DOHH2 (cell line): Measurements from ENCODE around the gene LRRC55.

ENCODE experiments used
- H3F3A ChIP-seq: fragments of 200-600 bp; sonication (generic), shearing (Covaris generic); 2 replicates; pipeline ENCODE4 v1.6.0; 2016; ENCODE audit warnings: antibody characterized with exemption, mild to moderate bottlenecking; ENCODE audit not compliant: control insufficient read depth, insufficient read depth
- H3K27ac ChIP-seq: fragments of 200-600 bp; sonication (generic); 2 replicates; pipeline ENCODE4 v1.5.1; 2014; ENCODE audit warnings: low read depth, mild to moderate bottlenecking, low read length, moderate library complexity
- H3K27me3 ChIP-seq: fragments of 200-600 bp; sonication (generic); 2 replicates; pipeline ENCODE4 v1.6.1; 2014; ENCODE audit warnings: mild to moderate bottlenecking, low read length, mixed read lengths; ENCODE audit not compliant: control insufficient read depth
- H3K36me3 ChIP-seq: fragments of 200-600 bp; sonication (generic); 2 replicates; pipeline ENCODE4 v1.6.1; 2014; ENCODE audit warnings: mild to moderate bottlenecking, low read length, moderate library complexity, mixed read lengths; ENCODE audit not compliant: control insufficient read depth
- H3K4me1 ChIP-seq: fragments of 200-600 bp; sonication (generic); 2 replicates; pipeline ENCODE4 v1.6.1; 2014; ENCODE audit warnings: mild to moderate bottlenecking, low read length, mixed read lengths; ENCODE audit not compliant: control insufficient read depth
- H3K4me2 ChIP-seq: fragments of 200-600 bp; sonication (generic); 2 replicates; pipeline ENCODE4 v1.6.0; 2014; ENCODE audit warnings: mild to moderate bottlenecking, low read length, moderate library complexity
- H3K4me3 ChIP-seq: fragments of 200-600 bp; sonication (generic); 2 replicates; pipeline ENCODE4 v1.5.1; 2014; ENCODE audit warnings: mild to moderate bottlenecking, low read length, mixed read lengths
- H3K79me2 ChIP-seq: fragments of 200-600 bp; sonication (generic); 2 replicates; pipeline ENCODE4 v1.6.1; 2014; ENCODE audit warnings: mild to moderate bottlenecking, low read length, mixed read lengths; ENCODE audit not compliant: control insufficient read depth
- H3K9me2 ChIP-seq: fragments of 200-600 bp; sonication (generic); replicated peaks from 2 replicates; pipeline ENCODE4 v1.6.1; 2014; ENCODE audit warnings: mild to moderate bottlenecking, low read length, mixed read lengths; ENCODE audit not compliant: control insufficient read depth
- H3K9me3 ChIP-seq: fragments of 200-600 bp; sonication (generic); 2 replicates; pipeline ENCODE4 v1.6.1; 2014; ENCODE audit warnings: antibody characterized with exemption, low read length, mixed read lengths; ENCODE audit not compliant: control insufficient read depth, insufficient read depth
- H4K20me1 ChIP-seq: fragments of 200-600 bp; sonication (generic); 2 replicates; pipeline ENCODE4 v1.6.0; 2014; ENCODE audit warnings: low read depth, mild to moderate bottlenecking, antibody characterized with exemption, low read length, moderate library complexity; ENCODE audit not compliant: control insufficient read depth, insufficient read depth
- EZH2phosphoT487 ChIP-seq: fragments of 200-600 bp; sonication (generic); IDR thresholded peaks from 2 replicates; pipeline ENCODE4 v1.6.1; 2017; ENCODE audit warnings: borderline replicate concordance, mild to moderate bottlenecking, antibody characterized with exemption, low read length, moderate library complexity, mixed read lengths
- TF ChIP-seq, protein P1 (sequence below): fragments of 200-600 bp; sonication (generic); IDR thresholded peaks from one replicate; pipeline ENCODE4 v1.5.1; 2014; ENCODE audit warnings: antibody characterized with exemption, mild to moderate bottlenecking, low read depth, low read length; ENCODE audit not compliant: poor library complexity, severe bottlenecking

Gene LRRC55

DNA sequence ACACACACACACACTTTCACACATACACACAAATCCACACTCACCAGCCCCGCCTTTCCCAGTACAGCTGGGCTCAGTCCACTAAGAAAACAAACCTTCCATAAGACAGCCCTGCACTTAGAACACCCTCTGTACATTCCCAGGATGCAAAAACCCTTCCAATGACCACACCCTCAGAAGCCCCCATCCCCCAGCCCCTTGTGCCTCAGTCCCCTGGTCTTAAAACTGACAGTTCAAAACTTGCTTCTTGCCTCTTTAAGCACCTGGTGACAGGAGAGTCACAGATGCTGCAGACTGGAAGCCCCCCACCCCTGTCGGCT lies 32.3 kb downstream of the LRRC55 start:
- Histone ChIP-seq H3K9me3 (no peaks in the 10 kb centered on the region), H3K9me2 (no peaks in the 10 kb centered on the region), H3K27ac (no peak overlapping the region), H3K4me3 (no peak overlapping the region), H3F3A (no peaks in the 10 kb centered on the region), H3K4me2 (no peak overlapping the region), H3K36me3 (no peaks in the 10 kb centered on the region), H4K20me1 (no peaks in the 10 kb centered on the region), H3K4me1 (no peaks in the 10 kb centered on the region), H3K27me3 (no peaks in the 10 kb centered on the region), H3K79me2 (no peaks in the 10 kb centered on the region)
- TF ChIP-seq, protein P1, sequence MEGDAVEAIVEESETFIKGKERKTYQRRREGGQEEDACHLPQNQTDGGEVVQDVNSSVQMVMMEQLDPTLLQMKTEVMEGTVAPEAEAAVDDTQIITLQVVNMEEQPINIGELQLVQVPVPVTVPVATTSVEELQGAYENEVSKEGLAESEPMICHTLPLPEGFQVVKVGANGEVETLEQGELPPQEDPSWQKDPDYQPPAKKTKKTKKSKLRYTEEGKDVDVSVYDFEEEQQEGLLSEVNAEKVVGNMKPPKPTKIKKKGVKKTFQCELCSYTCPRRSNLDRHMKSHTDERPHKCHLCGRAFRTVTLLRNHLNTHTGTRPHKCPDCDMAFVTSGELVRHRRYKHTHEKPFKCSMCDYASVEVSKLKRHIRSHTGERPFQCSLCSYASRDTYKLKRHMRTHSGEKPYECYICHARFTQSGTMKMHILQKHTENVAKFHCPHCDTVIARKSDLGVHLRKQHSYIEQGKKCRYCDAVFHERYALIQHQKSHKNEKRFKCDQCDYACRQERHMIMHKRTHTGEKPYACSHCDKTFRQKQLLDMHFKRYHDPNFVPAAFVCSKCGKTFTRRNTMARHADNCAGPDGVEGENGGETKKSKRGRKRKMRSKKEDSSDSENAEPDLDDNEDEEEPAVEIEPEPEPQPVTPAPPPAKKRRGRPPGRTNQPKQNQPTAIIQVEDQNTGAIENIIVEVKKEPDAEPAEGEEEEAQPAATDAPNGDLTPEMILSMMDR = no peak
- TF ChIP-seq EZH2phosphoT487 = no peak

DNA sequence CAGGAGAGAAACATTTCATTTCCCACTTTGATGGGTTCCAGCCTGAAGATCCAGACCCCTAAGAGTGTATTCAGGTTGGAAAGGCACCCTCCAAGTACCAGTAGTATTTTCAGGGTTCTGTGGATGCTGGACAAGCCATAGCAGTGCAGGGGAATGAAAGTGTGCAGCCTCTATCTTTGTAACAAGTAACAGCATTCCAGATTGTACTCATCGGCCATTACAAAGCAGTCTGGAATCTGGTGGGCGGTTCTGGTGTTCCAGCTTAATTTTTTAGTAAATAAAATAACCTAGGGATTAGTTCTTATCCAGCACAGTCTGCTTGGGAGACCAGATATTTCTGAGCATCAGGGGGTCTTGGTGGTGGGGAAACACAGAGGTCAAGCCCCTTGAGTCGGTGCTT lies 32.7 kb downstream of the LRRC55 start:
- no peak overlapping the region for H3K4me2 ChIP-seq

DNA sequence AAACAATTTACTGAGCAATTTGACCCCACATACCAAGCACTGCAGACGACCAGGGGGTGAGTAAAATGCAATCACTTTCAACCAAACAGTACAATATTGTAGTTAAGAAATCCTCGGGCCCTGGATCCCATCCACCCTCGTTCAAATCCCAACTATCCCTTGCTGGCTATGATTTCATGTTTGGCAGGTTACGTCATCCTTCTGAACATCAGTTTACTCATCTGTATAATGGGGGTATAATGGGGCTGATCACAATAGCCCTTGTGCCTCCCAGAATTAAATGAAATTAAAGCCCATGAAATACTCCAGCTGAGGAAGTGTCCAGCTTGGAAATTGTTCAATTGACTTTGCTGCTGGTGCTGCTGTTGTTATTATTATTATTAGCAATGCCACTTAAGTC lies 34.7 kb downstream of the LRRC55 start:
- no peak overlapping the region for H3K27ac ChIP-seq
- no peaks in the 10 kb centered on the region for H3K9me3 ChIP-seq
- no peaks in the 10 kb centered on the region for H3K79me2 ChIP-seq
- no peaks in the 10 kb centered on the region for H3K27me3 ChIP-seq
- H3K9me2 ChIP-seq = no peaks in the 10 kb centered on the region
- H3K4me2 ChIP-seq = no peak overlapping the region
- no peaks in the 10 kb centered on the region for H3K4me1 ChIP-seq
- TF ChIP-seq, protein P1 = no peak
- no peak for TF ChIP-seq EZH2phosphoT487
- no peaks in the 10 kb centered on the region for H3K36me3 ChIP-seq
- no peaks in the 10 kb centered on the region for H4K20me1 ChIP-seq
- no peaks in the 10 kb centered on the region for H3F3A ChIP-seq
- H3K4me3 ChIP-seq = no peak overlapping the region

More for the DNA sequence above, 32.7 kb downstream of the LRRC55 start:
- TF ChIP-seq, protein P1 = no peak
- no peak for TF ChIP-seq EZH2phosphoT487
- no peaks in the 10 kb centered on the region for H4K20me1 ChIP-seq
- H3F3A ChIP-seq = no peaks in the 10 kb centered on the region
- H3K79me2 ChIP-seq = no peaks in the 10 kb centered on the region
- H3K27ac ChIP-seq = no peak overlapping the region
- no peaks in the 10 kb centered on the region for H3K4me1 ChIP-seq
- H3K27me3 ChIP-seq = no peaks in the 10 kb centered on the region
- H3K9me3 ChIP-seq = no peaks in the 10 kb centered on the region
- H3K4me3 ChIP-seq = no peak overlapping the region
- no peaks in the 10 kb centered on the region for H3K9me2 ChIP-seq
- no peaks in the 10 kb centered on the region for H3K36me3 ChIP-seq

DNA sequence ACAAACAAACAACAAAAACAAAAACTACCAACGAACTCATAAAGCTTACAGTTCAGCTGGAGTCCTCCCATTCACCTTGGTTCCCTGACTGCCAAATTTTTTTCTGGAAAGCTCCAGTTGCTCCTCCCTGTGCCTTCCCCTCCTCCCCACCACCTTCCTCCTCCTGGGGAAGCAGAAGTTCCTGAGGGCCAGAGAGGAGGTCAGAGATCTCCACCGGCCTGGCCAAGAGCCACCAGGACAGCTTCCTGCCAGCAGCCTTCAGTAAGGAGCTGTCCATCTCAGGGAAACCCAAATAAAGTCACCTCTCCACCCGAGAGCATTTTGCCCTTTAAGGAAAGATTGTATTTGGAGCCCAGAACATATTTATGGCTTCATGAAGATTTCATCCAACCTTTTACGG lies 35.3 kb downstream of the LRRC55 start:
- TF ChIP-seq EZH2phosphoT487 = no peak
- TF ChIP-seq, protein P1 = no peak
- H4K20me1 ChIP-seq = no peaks in the 10 kb centered on the region

More for the DNA sequence above, 35.3 kb downstream of the LRRC55 start:
- H3F3A ChIP-seq = no peaks in the 10 kb centered on the region
- H3K9me2 ChIP-seq = no peaks in the 10 kb centered on the region
- H3K4me1 ChIP-seq = no peaks in the 10 kb centered on the region
- H3K4me2 ChIP-seq = no peak overlapping the region
- H3K27ac ChIP-seq = no peak overlapping the region
- no peak overlapping the region for H3K4me3 ChIP-seq
- no peaks in the 10 kb centered on the region for H3K79me2 ChIP-seq
- H3K9me3 ChIP-seq = no peaks in the 10 kb centered on the region
- H3K36me3 ChIP-seq = no peaks in the 10 kb centered on the region
- no peaks in the 10 kb centered on the region for H3K27me3 ChIP-seq
